AG04450 (cell line): ENCODE results near the gene XPC. TPM values are rescaled to one million over a fixed set of nuclear protein-coding genes. Genes with fewer than 3 reads are reported as not detected.

Experiments used
- CTCF ChIA-PET: fragments of 300-600, 350-600 bp; formaldehyde crosslinking; extraction: SDS; loops from one replicate; lab custom pipeline; 2022; ENCODE audit warnings: antibody characterized with exemption, inconsistent platforms; lab: Charles Lee
- POLR2A ChIA-PET: fragments of 350-600 bp; formaldehyde crosslinking; extraction: SDS; loops from one replicate; lab custom pipeline; 2021; ENCODE audit warnings: antibody characterized with exemption, inconsistent platforms; lab: Yijun Ruan, JAX
- DNase-seq: peaks from one replicate; pipeline ENCODE4 v3.0.0-alpha.2; 2011; ENCODE audit warnings: low read depth, low spot score
- H3K27ac ChIP-seq: one replicate; pipeline ENCODE4 v1.5.1; 2012; ENCODE audit warnings: low read depth, low read length, control low read depth
- H3K27me3 ChIP-seq: one replicate; pipeline ENCODE4 v1.6.0; 2012; ENCODE audit warnings: low read length; ENCODE audit not compliant: control insufficient read depth, insufficient read depth
- H3K4me3 ChIP-seq: 2 replicates; pipeline ENCODE4 v1.5.1; 2011; ENCODE audit warnings: mild to moderate bottlenecking, low read depth, low read length, control low read depth
- H3K9me3 ChIP-seq: 2 replicates; pipeline ENCODE4 v1.5.1; 2012; ENCODE audit warnings: low read length; ENCODE audit not compliant: control insufficient read depth, insufficient read depth
- polyA plus RNA-seq: library from polyadenylated mRNA; depleted of rRNA; stranded (reverse); fragments of >200 nt; gene quantifications from 2 replicates; pipeline ENCODE4 v1.2.3, GENCODE V29; 2011
- TF ChIP-seq, protein P1 (sequence below): IDR thresholded peaks from 2 replicates; pipeline ENCODE4 v1.5.1; 2011; ENCODE audit warnings: low read depth, low read length, control low read depth, inconsistent platforms

XPC gene
- polyA plus RNA-seq, 1 experiment = 39.0 TPM

- ChIA-PET CTCF (interaction anchor here (0.7 to 2.7 kb wide), 4 partner anchors 10 to 484 kb away, joined by 3 to 9 read pairs (median 4); no protein-coding TSS in a partner anchor), POLR2A (no interaction called here)
- H3K27ac ChIP-seq = no peak overlapping the region
- TF ChIP-seq, protein P1, sequence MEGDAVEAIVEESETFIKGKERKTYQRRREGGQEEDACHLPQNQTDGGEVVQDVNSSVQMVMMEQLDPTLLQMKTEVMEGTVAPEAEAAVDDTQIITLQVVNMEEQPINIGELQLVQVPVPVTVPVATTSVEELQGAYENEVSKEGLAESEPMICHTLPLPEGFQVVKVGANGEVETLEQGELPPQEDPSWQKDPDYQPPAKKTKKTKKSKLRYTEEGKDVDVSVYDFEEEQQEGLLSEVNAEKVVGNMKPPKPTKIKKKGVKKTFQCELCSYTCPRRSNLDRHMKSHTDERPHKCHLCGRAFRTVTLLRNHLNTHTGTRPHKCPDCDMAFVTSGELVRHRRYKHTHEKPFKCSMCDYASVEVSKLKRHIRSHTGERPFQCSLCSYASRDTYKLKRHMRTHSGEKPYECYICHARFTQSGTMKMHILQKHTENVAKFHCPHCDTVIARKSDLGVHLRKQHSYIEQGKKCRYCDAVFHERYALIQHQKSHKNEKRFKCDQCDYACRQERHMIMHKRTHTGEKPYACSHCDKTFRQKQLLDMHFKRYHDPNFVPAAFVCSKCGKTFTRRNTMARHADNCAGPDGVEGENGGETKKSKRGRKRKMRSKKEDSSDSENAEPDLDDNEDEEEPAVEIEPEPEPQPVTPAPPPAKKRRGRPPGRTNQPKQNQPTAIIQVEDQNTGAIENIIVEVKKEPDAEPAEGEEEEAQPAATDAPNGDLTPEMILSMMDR = no peak
- no peak overlapping the region for H3K4me3 ChIP-seq
- no peak for DNase-seq
- no peaks in the 10 kb centered on the region for H3K27me3 ChIP-seq
- H3K9me3 ChIP-seq = no peaks in the 10 kb centered on the region
These were observed 16.2 kb downstream of the XPC start for GRCh38 chr3:14162178-14162577.

- Histone ChIP-seq H3K9me3 (no peaks in the 10 kb centered on the region), H3K27ac (no peak overlapping the region), H3K4me3 (no peak overlapping the region), H3K27me3 (no peaks in the 10 kb centered on the region)
- DNase-seq = no peak
- CTCF ChIA-PET = interaction anchor here (0.7 to 2.7 kb wide), 3 partner anchors 9 to 483 kb away, joined by 3 to 9 read pairs (median 4); no protein-coding TSS in a partner anchor
- POLR2A ChIA-PET = no interaction called here
- TF ChIP-seq, protein P1 = no peak
These were observed 17.1 kb downstream of the XPC start for GRCh38 chr3:14161282-14161681.

DNA sequence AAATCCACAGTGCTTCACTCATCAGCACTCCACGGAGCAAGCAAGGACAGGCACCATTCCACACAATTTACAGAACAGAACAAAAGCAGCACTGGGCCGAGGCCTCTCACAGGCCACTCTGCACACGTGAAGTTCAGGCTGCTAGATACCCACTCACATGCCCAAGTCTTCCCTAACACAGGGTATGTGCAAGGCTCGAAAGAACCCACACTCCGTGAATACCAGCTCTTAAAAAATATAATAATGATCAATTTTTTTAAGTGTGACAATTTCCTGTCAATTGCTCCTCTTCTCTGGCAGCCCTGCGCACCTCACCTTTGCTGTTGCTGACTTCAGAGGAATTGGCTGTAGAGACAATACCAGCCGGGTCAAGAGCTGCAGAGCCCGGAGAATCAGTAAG lies 19.0 kb downstream of the XPC start:
- no peak for DNase-seq
- Histone ChIP-seq H3K27me3 (no peaks in the 10 kb centered on the region), H3K27ac (no peak overlapping the region), H3K4me3 (no peak overlapping the region), H3K9me3 (no peaks in the 10 kb centered on the region)
- POLR2A ChIA-PET = interaction anchor here (1.2 to 2.1 kb wide), 2 partner anchors 15 to 19 kb away, joined by 6 to 8 read pairs; partner anchors contain the start of genes LSM3 and XPC
- CTCF ChIA-PET = interaction anchor here (0.7 to 0.9 kb wide), 2 partner anchors 44 to 314 kb away, joined by 3 read pairs; no protein-coding TSS in a partner anchor
- TF ChIP-seq, protein P1 = no peak

DNA sequence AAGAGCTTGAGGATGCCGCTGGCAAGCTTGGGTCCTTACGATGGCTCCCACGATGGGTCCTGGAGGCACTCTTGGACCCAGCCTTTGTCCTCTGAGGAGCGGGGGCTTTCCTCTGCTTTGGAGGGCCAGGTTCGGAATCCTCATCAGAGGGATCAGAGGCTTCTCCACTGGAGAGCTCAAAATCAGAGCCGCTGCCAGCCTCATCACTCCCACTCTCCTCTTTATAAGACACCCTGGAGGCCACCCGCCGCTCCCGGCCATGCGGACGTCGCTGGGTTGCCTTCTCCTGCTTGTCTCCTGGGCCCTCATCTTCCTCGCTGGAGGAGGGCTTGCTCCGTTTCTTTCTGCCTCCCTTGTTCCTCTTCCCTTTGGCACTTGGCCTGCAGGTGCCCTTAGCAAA lies 20.0 kb downstream of the XPC start:
- H3K27ac ChIP-seq = no peak overlapping the region
- POLR2A ChIA-PET = interaction anchor here (1.2 to 2.1 kb wide), 2 partner anchors 14 to 20 kb away, joined by 6 to 8 read pairs; partner anchors contain the start of genes LSM3 and XPC

DNA sequence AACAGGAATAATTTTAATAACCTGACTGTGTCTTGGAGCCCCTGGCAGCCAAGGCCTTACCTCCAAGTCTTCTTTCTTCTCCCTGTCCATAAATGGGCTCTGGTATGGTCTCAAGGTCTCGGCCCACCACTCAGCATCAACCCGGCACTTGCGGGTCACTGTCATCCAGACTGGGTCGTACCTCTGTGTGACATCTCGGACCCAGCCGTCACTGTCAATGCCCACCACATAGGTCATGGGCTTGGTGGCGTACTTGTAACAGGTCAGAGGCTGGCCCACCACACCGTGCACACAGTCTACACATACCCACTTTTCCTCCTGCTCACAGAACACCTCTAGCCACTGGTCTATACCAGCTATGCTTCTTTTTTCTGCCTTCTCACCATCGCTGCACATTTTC lies 20.4 kb downstream of the XPC start:
- Histone ChIP-seq H3K4me3 (no peak overlapping the region), H3K9me3 (no peaks in the 10 kb centered on the region), H3K27me3 (no peaks in the 10 kb centered on the region), H3K27ac (no peak overlapping the region)
- TF ChIP-seq, protein P1 = no peak
- POLR2A ChIA-PET = interaction anchor here (2.1 kb wide), 1 partner anchor 20 kb away, joined by 8 read pairs; the partner anchor contains the start of genes LSM3 and XPC
- no peak for DNase-seq
- CTCF ChIA-PET = no interaction called here

More for the DNA sequence above, 20.0 kb downstream of the XPC start:
- Histone ChIP-seq H3K9me3 (no peaks in the 10 kb centered on the region), H3K27me3 (no peaks in the 10 kb centered on the region), H3K4me3 (no peak overlapping the region)
- DNase-seq = no peak
- CTCF ChIA-PET = no interaction called here
- TF ChIP-seq, protein P1 = no peak
